Measurements from ENCODE around the gene S100PBP. TPM values are rescaled to one million over a fixed set of nuclear protein-coding genes. Genes with fewer than 3 reads are reported as not detected.
A peak's percentile ranks its signal among the peaks of the same experiment; 100 is the strongest.

The S100PBP gene
- total RNA-seq, 1 experiment from 2014 or later = 69.3 TPM

DNA sequence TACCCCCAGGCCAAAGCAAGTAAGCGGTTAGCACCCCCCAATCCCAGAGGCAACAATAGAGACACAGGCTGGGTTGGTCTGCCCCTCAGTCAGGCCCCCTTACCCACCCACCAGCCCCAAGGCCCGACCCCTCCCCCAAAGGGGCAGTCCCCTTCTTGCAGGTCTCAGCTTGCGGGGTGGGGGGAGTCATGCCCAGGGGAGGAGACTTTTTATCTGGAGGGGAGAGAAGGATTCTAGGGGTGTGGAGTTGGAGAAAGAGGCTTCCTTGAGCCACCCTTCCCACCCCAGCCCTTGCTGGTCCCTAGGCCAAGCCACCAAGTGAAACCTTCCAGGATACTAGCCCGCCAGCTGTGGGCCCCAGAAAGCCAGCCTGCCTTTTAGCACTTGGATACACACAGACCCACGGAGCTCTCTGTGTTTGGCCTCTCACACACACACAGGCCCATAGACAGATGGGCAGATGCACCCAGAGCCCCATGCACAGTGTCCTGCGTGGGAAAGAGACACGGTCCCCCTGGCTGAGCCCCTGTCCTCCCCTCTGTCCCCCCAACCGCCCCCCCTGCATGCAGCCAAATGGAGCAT lies 76.7 kb downstream of the S100PBP start:
- ChIA-PET POLR2A (ENCODE audit: low non-redundant PET) (interaction anchor here (0.6 kb wide), 1 partner anchor 168 kb away, joined by 4 read pairs; no protein-coding TSS in a partner anchor), CTCF (interaction anchor here (0.6 to 2.2 kb wide), 3 partner anchors 18 to 355 kb away, joined by 3 to 13 read pairs (median 4); partner anchors contain the start of gene ZBTB8A)
- peaks cover 14% of the 10 kb centered on the region for H3K4me1 ChIP-seq (ENCODE audit: insufficient read depth, low read length, poor library complexity, severe bottlenecking)
- TF ChIP-seq CTCF (conservative IDR thresholded peaks at IDR 0.05; ENCODE audit: low read depth, low read length) (no peak), EZH2 (IDR thresholded peaks at IDR 0.05; ENCODE audit: borderline replicate concordance, low read depth, low read length, poor library complexity, severe bottlenecking) (no peak)
- H3K27ac ChIP-seq (ENCODE audit: low read depth, low read length, poor library complexity, severe bottlenecking) = no peak overlapping the region
- no peaks in the 10 kb centered on the region for H3K36me3 ChIP-seq (ENCODE audit: insufficient read depth, low read length, poor library complexity, severe bottlenecking)
- no peaks in the 10 kb centered on the region for H3K9me3 ChIP-seq (ENCODE audit: low read depth, low read length, poor library complexity, severe bottlenecking)
- DNase-seq (ENCODE audit: low spot score) = no peak
- BruUV-seq (replicated peaks) = no TSS peak
- peak overlapping the region; percentile 55 for H3K4me3 ChIP-seq (ENCODE audit: low read depth, low read length, poor library complexity, severe bottlenecking)
- no peaks in the 10 kb centered on the region for H3K27me3 ChIP-seq (replicated peaks; ENCODE audit: insufficient read depth, low read depth, low read length, poor library complexity)
- intact Hi-C loops (cut with micrococcal nuclease; ENCODE audit: unreplicated experiment) = no loop called here

- intact Hi-C loops (cut with micrococcal nuclease; ENCODE audit: unreplicated experiment) = no loop called here
- CTCF ChIA-PET = interaction anchor here (0.6 kb wide), 1 partner anchor 355 kb away, joined by 4 read pairs; the partner anchor contains the start of gene ZBTB8A
- POLR2A ChIA-PET (ENCODE audit: low non-redundant PET) = no interaction called here
- Histone ChIP-seq H3K27me3 (replicated peaks; ENCODE audit: insufficient read depth, low read depth, low read length, poor library complexity) (no peaks in the 10 kb centered on the region), H3K36me3 (ENCODE audit: insufficient read depth, low read length, poor library complexity, severe bottlenecking) (no peaks in the 10 kb centered on the region), H3K4me3 (ENCODE audit: low read depth, low read length, poor library complexity, severe bottlenecking) (no peak overlapping the region), H3K4me1 (ENCODE audit: insufficient read depth, low read length, poor library complexity, severe bottlenecking) (peaks cover 14% of the 10 kb centered on the region), H3K27ac (ENCODE audit: low read depth, low read length, poor library complexity, severe bottlenecking) (no peak overlapping the region), H3K9me3 (ENCODE audit: low read depth, low read length, poor library complexity, severe bottlenecking) (no peaks in the 10 kb centered on the region)
- no TSS peak for BruUV-seq (replicated peaks)
- no peak for DNase-seq (ENCODE audit: low spot score)
- TF ChIP-seq CTCF (conservative IDR thresholded peaks at IDR 0.05; ENCODE audit: low read depth, low read length) (no peak), EZH2 (IDR thresholded peaks at IDR 0.05; ENCODE audit: borderline replicate concordance, low read depth, low read length, poor library complexity, severe bottlenecking) (no peak)
These were observed 77.2 kb downstream of the S100PBP start for GRCh38 chr1:32894681-32895080.

- Histone ChIP-seq H3K36me3 (ENCODE audit: insufficient read depth, low read length, poor library complexity, severe bottlenecking) (no peaks in the 10 kb centered on the region), H3K4me3 (ENCODE audit: low read depth, low read length, poor library complexity, severe bottlenecking) (no peak overlapping the region), H3K4me1 (ENCODE audit: insufficient read depth, low read length, poor library complexity, severe bottlenecking) (peaks cover 17% of the 10 kb centered on the region), H3K27ac (ENCODE audit: low read depth, low read length, poor library complexity, severe bottlenecking) (no peak overlapping the region), H3K9me3 (ENCODE audit: low read depth, low read length, poor library complexity, severe bottlenecking) (no peaks in the 10 kb centered on the region), H3K27me3 (replicated peaks; ENCODE audit: insufficient read depth, low read depth, low read length, poor library complexity) (no peaks in the 10 kb centered on the region)
- TF ChIP-seq CTCF (conservative IDR thresholded peaks at IDR 0.05; ENCODE audit: low read depth, low read length) (no peak), EZH2 (IDR thresholded peaks at IDR 0.05; ENCODE audit: borderline replicate concordance, low read depth, low read length, poor library complexity, severe bottlenecking) (no peak)
- intact Hi-C loops (cut with micrococcal nuclease; ENCODE audit: unreplicated experiment) = no loop called here
- ChIA-PET CTCF (no interaction called here), POLR2A (ENCODE audit: low non-redundant PET) (no interaction called here)
- DNase-seq (ENCODE audit: low spot score) = no peak
- BruUV-seq (replicated peaks) = no TSS peak
These were observed 78.1 kb downstream of the S100PBP start for GRCh38 chr1:32895325-32896215.
